T-helper 17 cell (primary cell): ENCODE measurements around the gene PTPRD. TPM values are rescaled to one million over a fixed set of nuclear protein-coding genes. Genes with fewer than 3 reads are reported as not detected.
"Not testable (repeated sequence)": the region's sequence is repeated elsewhere in the genome, so short reads cannot be mapped to it uniquely, and the experiment has no call there.

ENCODE experiments used
- ATAC-seq: fragments of 150-1000 bp; cut with Tn5 transposase; 2 replicates; pipeline ENCODE4 v1.10.0; 2021; ENCODE audit warnings: mild to moderate bottlenecking, moderate library complexity
- DNase-seq, 3 donors: peaks; one replicate each; pipeline versions ENCODE4 v3.0.0 to v3.0.0-alpha.2; 2020 to 2021
- H3K9me3 ChIP-seq: one replicate; pipeline ENCODE4 v1.7.0; 2013; ENCODE audit warnings: low read length, mild to moderate bottlenecking; ENCODE audit not compliant: control insufficient read depth, poor library complexity, severe bottlenecking
- H3K27ac Mint-ChIP-seq: one replicate; pipeline ENCODE4 v1.8.0; 2022; ENCODE audit warnings: mild to moderate bottlenecking, moderate library complexity, mixed read lengths
- H3K27me3 Mint-ChIP-seq: one replicate; pipeline ENCODE4 v1.8.0; 2022; ENCODE audit warnings: mixed read lengths
- H3K36me3 Mint-ChIP-seq: one replicate; pipeline ENCODE4 v1.8.0; 2022; ENCODE audit warnings: low read depth, mixed read lengths
- H3K4me1 Mint-ChIP-seq: one replicate; pipeline ENCODE4 v1.8.0; 2022; ENCODE audit warnings: mild to moderate bottlenecking, mixed read lengths
- H3K4me3 Mint-ChIP-seq: one replicate; pipeline ENCODE4 v1.8.0; 2022; ENCODE audit warnings: mild to moderate bottlenecking, moderate library complexity, mixed read lengths
- total RNA-seq, 4 donors: library from RNA in 2 of 4; stranded (reverse) in 2 of 4; gene quantifications; one replicate each; pipeline ENCODE4 v1.2.3 and lab custom pipeline; 2022 to 2026

Gene PTPRD
- total RNA-seq, 2 donors from 2014 or later: not detected

DNA sequence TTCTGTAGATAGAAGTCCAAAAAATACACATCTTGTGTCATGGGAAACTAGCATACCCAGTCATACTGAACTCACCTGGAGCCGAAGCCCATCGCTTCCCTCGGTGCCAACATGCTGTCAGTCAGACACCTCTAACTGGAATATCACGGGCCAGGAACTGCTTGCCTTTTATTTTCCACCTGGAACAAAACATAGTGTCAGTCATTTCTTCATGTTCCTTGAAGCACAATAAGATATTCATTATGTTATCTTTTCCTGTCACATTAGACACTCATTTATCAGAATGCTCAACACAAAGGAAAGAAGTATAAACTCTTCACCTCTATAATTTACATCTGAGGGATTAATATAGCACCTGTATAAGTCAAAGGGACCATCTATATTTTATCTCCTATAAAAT is 674.4 kb downstream of the PTPRD start:
- Mint-ChIP-seq H3K27ac (no peak overlapping the region), H3K4me3 (no peak overlapping the region), H3K27me3 (peaks cover 4% of the 10 kb centered on the region), H3K36me3 (no peaks in the 10 kb centered on the region), H3K4me1 (no peaks in the 10 kb centered on the region)
- no peak for DNase-seq
- ATAC-seq: no peak
- H3K9me3 ChIP-seq: no peaks in the 10 kb centered on the region

DNA sequence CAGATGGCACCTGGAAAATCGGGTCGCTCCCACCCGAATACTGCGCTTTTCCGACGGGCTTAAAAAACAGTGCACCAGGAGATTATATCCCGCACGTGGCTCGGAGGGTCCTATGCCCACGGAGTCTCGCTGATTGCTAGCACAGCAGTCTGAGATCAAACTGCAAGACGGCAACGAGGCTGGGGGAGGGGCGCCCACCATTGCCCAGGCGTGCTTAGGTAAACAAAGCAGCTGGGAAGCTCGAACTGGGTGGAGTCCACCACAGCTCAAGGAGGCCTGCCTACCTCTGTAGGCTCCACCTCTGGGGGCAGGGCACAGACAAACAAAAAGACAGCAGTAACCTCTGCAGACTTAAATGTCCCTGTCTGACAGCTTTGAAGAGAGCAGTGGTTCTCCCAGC is 681.3 kb downstream of the PTPRD start:
- H3K9me3 ChIP-seq, H3K36me3 Mint-ChIP-seq, H3K4me1 Mint-ChIP-seq, ATAC-seq, H3K27ac Mint-ChIP-seq, DNase-seq, H3K4me3 Mint-ChIP-seq, H3K27me3 Mint-ChIP-seq: not testable (repeated sequence)

DNA sequence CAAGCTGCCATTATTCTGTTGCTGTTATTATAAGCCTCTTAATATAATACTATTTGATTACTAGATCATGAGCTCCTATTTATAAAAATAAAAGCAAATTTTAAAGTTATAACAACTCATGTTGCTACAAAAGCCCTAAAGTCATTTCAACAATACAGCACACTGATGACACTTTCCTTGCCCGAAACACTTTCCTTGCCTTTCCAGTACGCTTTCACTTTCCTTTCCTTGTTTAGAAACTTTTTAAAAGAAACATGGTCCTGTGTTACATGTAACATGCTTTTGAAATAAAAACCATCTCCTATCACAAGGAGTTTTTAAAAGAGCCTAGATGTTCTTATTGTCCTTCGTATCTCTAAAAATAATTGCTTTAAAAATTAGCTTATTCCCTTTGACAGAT is 688.4 kb downstream of the PTPRD start:
- peaks cover 5% of the 10 kb centered on the region for H3K4me1 Mint-ChIP-seq
- H3K27me3 Mint-ChIP-seq: no peaks in the 10 kb centered on the region
- H3K27ac Mint-ChIP-seq: peak overlapping the region; percentile 72
- H3K36me3 Mint-ChIP-seq: no peaks in the 10 kb centered on the region
- peak; percentile 59 for ATAC-seq
- DNase-seq: no peak
- H3K9me3 ChIP-seq: no peaks in the 10 kb centered on the region
- peak overlapping the region; percentile 16 for H3K4me3 Mint-ChIP-seq

DNA sequence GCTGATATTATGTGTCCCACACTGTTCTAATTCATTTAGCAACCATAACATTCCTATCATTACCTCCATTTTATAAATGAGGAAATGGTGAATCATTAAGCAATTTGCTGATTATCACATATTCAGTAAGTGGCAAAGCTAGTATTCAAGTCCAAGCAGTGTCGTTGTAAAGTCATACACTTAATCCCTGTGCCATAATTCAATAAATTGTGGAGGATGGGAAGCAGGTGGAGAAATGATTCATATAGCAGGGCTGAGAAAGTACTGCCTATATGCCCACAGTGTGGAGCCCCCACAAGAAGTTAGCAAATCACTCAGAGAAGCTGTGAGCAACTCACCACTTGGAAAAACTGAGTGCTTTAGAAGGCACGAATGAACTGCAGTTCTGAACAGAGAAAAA is 691.0 kb downstream of the PTPRD start:
- H3K9me3 ChIP-seq: no peaks in the 10 kb centered on the region
- no peaks in the 10 kb centered on the region for H3K27me3 Mint-ChIP-seq
- ATAC-seq: no peak
- no peak overlapping the region for H3K27ac Mint-ChIP-seq
- H3K4me3 Mint-ChIP-seq: no peak overlapping the region
- DNase-seq: no peak
- H3K36me3 Mint-ChIP-seq: no peaks in the 10 kb centered on the region
- H3K4me1 Mint-ChIP-seq: peaks cover 5% of the 10 kb centered on the region

DNA sequence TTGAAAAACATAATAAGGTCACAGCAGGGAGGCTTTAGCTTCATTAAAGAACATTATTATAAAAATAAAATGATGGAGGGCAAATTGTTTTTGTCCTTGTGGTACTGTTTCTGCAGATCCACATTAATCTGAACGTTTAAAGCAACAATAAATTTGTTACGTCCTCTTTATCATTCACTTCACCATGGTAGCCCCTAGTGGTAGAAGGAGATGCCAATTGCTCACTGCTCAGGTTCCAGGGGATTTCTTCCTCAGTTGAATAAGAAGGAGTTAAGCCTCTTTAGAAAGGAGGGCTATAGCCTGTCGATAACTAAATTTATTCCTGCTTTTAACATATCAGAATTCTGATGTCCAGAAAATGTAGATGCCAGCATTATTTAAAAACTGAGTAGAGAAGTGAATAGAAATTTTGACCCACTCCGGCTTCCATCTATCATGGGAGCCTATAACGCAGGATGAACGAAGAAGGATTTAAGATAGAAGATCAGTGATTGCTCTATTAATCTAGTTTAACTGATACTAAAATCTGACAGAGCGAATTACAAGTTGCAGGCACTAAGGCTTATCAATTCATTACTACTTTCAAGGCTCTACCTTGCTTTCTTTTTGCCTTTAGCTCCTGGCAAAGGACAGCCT is 692.3 kb downstream of the PTPRD start:
- no peak for ATAC-seq
- Mint-ChIP-seq H3K36me3 (no peaks in the 10 kb centered on the region), H3K27me3 (no peaks in the 10 kb centered on the region), H3K27ac (no peak overlapping the region), H3K4me3 (no peak overlapping the region), H3K4me1 (peaks cover 5% of the 10 kb centered on the region)
- no peak for DNase-seq
- no peaks in the 10 kb centered on the region for H3K9me3 ChIP-seq

DNA sequence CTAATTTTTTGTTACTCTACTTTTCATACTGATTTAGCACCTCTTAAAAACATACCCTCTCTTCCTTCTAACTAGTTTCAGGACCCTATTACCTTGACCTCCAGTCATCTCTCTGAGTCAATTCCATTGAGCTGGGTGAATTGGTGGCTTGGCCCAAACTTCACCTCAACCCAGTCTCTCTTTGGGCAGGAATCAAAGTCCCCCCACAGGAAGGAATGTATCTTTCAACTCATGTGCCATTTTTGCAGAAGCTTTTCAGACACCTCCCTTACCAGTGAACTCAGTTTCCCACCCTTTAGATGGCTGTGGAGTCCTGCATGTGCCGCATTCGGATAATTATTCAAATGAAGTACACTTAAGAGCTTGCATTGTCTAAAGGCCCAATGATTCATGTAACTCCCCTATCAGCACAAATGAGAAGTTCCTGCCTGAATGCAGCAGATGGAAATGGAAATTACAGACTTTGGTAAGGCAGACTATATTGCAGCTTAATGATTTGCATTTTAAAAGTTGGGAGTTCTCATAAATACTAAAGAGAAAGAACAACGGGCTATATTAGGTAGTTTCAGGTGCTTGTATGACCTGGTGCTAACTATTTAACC is 693.5 kb downstream of the PTPRD start:
- no peak for ATAC-seq
- Mint-ChIP-seq H3K4me1 (peaks cover 5% of the 10 kb centered on the region), H3K36me3 (no peaks in the 10 kb centered on the region), H3K4me3 (no peak overlapping the region), H3K27ac (no peak overlapping the region), H3K27me3 (no peaks in the 10 kb centered on the region)
- peaks cover 2% of the 10 kb centered on the region for H3K9me3 ChIP-seq
- no peak for DNase-seq

- H3K9me3 ChIP-seq: peaks cover 2% of the 10 kb centered on the region
- no peak for ATAC-seq
- Mint-ChIP-seq H3K4me3 (no peak overlapping the region), H3K27me3 (no peaks in the 10 kb centered on the region), H3K36me3 (no peaks in the 10 kb centered on the region), H3K4me1 (no peaks in the 10 kb centered on the region), H3K27ac (no peak overlapping the region)
- DNase-seq: no peak
Observed at GRCh38 chr9:9917400-9917799, 695.4 kb downstream of the PTPRD start.

- Mint-ChIP-seq H3K4me1 (no peaks in the 10 kb centered on the region), H3K27me3 (no peaks in the 10 kb centered on the region), H3K36me3 (no peaks in the 10 kb centered on the region), H3K4me3 (no peak overlapping the region), H3K27ac (no peak overlapping the region)
- DNase-seq (no peak), ATAC-seq (no peak)
- peaks cover 2% of the 10 kb centered on the region for H3K9me3 ChIP-seq
Observed at GRCh38 chr9:9914174-9914573, 698.6 kb downstream of the PTPRD start.

DNA sequence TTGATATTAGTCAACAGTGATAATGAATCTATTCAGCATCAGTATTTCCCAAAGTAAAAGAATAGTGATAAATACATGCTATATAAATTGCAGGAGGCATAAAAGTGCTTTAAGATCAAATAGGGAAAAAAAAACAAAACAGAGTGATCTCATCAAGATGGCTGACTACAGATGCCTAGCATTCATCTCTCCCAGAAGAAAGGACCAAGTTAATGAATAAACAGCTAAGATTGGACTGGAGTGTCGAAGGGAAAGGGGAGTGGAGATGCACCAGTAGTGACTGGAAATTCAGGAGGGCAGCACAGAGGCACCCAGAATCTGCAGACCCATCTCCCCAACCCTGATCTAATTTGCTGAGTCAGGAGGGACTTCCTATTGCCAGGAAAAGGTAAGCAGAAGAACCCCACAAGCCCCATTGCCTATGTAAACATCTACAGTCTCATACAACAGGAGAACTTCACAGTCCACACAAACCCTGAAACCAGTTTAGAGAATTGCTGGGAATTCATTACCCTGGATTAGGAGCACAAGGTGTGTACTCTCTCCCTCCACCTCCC is 699.4 kb downstream of the PTPRD start:
- no peak for ATAC-seq

DNA sequence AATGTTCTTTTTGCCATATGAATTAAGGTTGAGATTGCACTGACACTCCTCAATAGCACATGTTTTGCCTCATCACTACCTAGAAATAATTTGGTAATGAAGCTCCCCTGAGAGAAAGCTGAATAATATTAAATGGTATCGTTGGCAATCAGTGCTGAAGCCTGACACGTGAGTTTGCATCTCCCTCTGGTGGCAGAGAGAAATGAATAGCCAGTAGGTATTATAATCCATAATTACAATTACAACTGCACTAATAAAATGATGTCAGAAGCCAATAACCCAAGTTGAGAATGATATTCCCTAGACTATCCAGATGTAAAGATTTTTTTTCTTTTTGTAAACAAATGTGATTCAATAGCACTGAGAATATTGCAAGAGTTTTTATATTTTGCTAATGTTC is 700.3 kb downstream of the PTPRD start:
- H3K36me3 Mint-ChIP-seq: no peaks in the 10 kb centered on the region
- H3K27me3 Mint-ChIP-seq: no peaks in the 10 kb centered on the region
- H3K4me1 Mint-ChIP-seq: no peaks in the 10 kb centered on the region
- H3K4me3 Mint-ChIP-seq: no peak overlapping the region
- ATAC-seq (no peak), DNase-seq (no peak)
- H3K27ac Mint-ChIP-seq: no peak overlapping the region
- peaks cover 2% of the 10 kb centered on the region for H3K9me3 ChIP-seq

More for the DNA sequence above, 699.4 kb downstream of the PTPRD start:
- H3K4me3 Mint-ChIP-seq: no peak overlapping the region
- H3K9me3 ChIP-seq: peaks cover 2% of the 10 kb centered on the region
- no peak overlapping the region for H3K27ac Mint-ChIP-seq
- H3K27me3 Mint-ChIP-seq: no peaks in the 10 kb centered on the region
- no peaks in the 10 kb centered on the region for H3K4me1 Mint-ChIP-seq
- no peak for DNase-seq
- H3K36me3 Mint-ChIP-seq: no peaks in the 10 kb centered on the region

DNA sequence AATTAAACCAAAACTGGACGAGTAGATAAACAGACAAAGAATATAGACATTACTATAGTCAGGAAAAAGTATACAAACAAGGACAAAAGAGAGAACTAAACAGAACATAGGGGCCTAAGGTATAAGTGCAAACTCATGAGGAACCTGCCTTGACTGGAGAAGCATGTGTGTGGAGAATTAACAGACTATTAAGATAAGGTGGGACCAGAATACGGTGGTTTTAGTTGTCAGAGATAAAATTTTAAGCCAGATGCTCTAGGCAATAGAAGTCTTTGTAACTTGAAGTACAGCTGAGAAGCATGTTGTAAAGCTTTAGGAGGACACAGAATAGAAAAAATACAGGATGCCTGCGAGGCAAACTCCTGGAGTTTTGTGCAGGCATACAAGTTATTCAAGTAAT is 707.1 kb downstream of the PTPRD start:
- no peaks in the 10 kb centered on the region for H3K36me3 Mint-ChIP-seq
- H3K27me3 Mint-ChIP-seq: no peaks in the 10 kb centered on the region
- ATAC-seq (no peak), DNase-seq (no peak)
- no peaks in the 10 kb centered on the region for H3K9me3 ChIP-seq
- no peak overlapping the region for H3K27ac Mint-ChIP-seq
- no peak overlapping the region for H3K4me3 Mint-ChIP-seq
- no peaks in the 10 kb centered on the region for H3K4me1 Mint-ChIP-seq

DNA sequence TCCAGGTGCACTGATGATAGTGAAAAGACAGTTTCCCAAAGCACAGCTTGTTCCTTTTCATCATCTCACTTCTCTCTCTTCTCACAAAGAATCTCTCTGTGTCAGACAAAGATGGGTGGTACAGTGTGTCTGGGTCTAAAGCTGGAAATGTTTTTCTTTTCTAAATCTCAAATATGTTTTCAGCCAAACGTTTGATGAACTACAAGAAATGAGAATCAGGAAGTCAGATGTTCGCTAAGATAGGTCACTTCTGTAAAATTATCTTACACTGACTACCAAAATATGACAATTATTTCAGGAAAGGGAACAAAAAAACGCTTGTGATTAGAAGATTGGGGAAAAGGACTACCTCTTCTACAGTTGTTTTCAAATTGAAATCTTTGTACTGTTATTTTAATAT is 708.8 kb downstream of the PTPRD start:
- H3K9me3 ChIP-seq: no peaks in the 10 kb centered on the region
- no peaks in the 10 kb centered on the region for H3K36me3 Mint-ChIP-seq
- H3K4me3 Mint-ChIP-seq: no peak overlapping the region
- no peak overlapping the region for H3K27ac Mint-ChIP-seq
- DNase-seq: no peak
- no peaks in the 10 kb centered on the region for H3K4me1 Mint-ChIP-seq
- no peak for ATAC-seq
- no peaks in the 10 kb centered on the region for H3K27me3 Mint-ChIP-seq

GRCh38 chr9:9901624-9902023 is 711.2 kb downstream of the PTPRD start:
- Mint-ChIP-seq H3K27me3 (no peaks in the 10 kb centered on the region), H3K4me3 (no peak overlapping the region), H3K36me3 (no peaks in the 10 kb centered on the region), H3K4me1 (no peaks in the 10 kb centered on the region), H3K27ac (no peak overlapping the region)
- ATAC-seq (no peak), DNase-seq (no peak)
- H3K9me3 ChIP-seq: no peaks in the 10 kb centered on the region

- no peaks in the 10 kb centered on the region for H3K36me3 Mint-ChIP-seq
- no peaks in the 10 kb centered on the region for H3K27me3 Mint-ChIP-seq
- ATAC-seq (no peak), DNase-seq (no peak)
- no peak overlapping the region for H3K4me3 Mint-ChIP-seq
- H3K4me1 Mint-ChIP-seq: no peaks in the 10 kb centered on the region
- no peaks in the 10 kb centered on the region for H3K9me3 ChIP-seq
- no peak overlapping the region for H3K27ac Mint-ChIP-seq
Observed at GRCh38 chr9:9893837-9894236, 719.0 kb downstream of the PTPRD start.
